ENCODE measurements around the gene KLK2. TPM values are rescaled to one million over a fixed set of nuclear protein-coding genes. Genes with fewer than 3 reads are reported as not detected.

KLK2 gene
- total and polyA plus RNA-seq, 2 donors from 2014 or later = not detected

GRCh38 chr19:50928831-50929230 is 55.6 kb downstream of the KLK2 start:
- no peaks in the 10 kb centered on the region for H3K36me3 ChIP-seq (ENCODE audit: control insufficient read depth in 2 of 3, insufficient read depth in 3 of 3, low read length in 3 of 3)

More at GRCh38 chr19:50928831-50929230, 55.6 kb downstream of the KLK2 start:
- no peak for FAIRE-seq
- no peak overlapping the region for H3K4me3 ChIP-seq (ENCODE audit: low read length in 3 of 3)
- peak in 2 of 5 donors; percentile 26 to 41 for DNase-seq
- intact Hi-C loops (cut with DNase I) = no loop called here
- no peak overlapping the region for H3K27ac ChIP-seq (ENCODE audit: low read depth in 2 of 2, low read length in 2 of 2)
- H3K9ac ChIP-seq (ENCODE audit: low read length in 3 of 3) = no peak overlapping the region
- H3K9me3 ChIP-seq (ENCODE audit: control insufficient read depth in 2 of 3, insufficient read depth in 1 of 3, low read length in 3 of 3) = no peaks in the 10 kb centered on the region
- H3K27me3 ChIP-seq (ENCODE audit: control insufficient read depth, insufficient read depth, low read length) = no peaks in the 10 kb centered on the region
- no peak for TF ChIP-seq CTCF (IDR thresholded peaks at IDR 0.05; ENCODE audit: borderline replicate concordance, extremely low read depth, insufficient read depth)
- H3K4me1 ChIP-seq (ENCODE audit: control insufficient read depth in 2 of 3, insufficient read depth in 2 of 3, low read depth in 1 of 3, low read length in 3 of 3) = no peaks in the 10 kb centered on the region

Other genes starting within 250 kb of the KLK2 start
- gene SYT3, start 233.6 kb upstream of the KLK2 start, total RNA-seq = 0.63 TPM
- 0.54 TPM for gene SYT3, start 233.6 kb upstream of the KLK2 start, polyA plus RNA-seq (ENCODE audit: insufficient read depth, low read depth, low replicate concordance)
- gene C19orf81, start 224.0 kb upstream of the KLK2 start, total RNA-seq = 3.0 TPM
- 1.6 TPM for gene C19orf81, start 224.0 kb upstream of the KLK2 start, polyA plus RNA-seq (ENCODE audit: insufficient read depth, low read depth, low replicate concordance)
- 0.35 TPM for gene SHANK1, start 153.6 kb upstream of the KLK2 start, total RNA-seq
- gene SHANK1, start 153.6 kb upstream of the KLK2 start, polyA plus RNA-seq (ENCODE audit: insufficient read depth, low read depth, low replicate concordance) = 0.24 TPM
- gene CLEC11A, start 150.1 kb upstream of the KLK2 start, total RNA-seq = 9.6 TPM
- 24.5 TPM for gene CLEC11A, start 150.1 kb upstream of the KLK2 start, polyA plus RNA-seq (ENCODE audit: insufficient read depth, low read depth, low replicate concordance)
- not detected for gene GPR32, start 103.0 kb upstream of the KLK2 start, total RNA-seq
- gene GPR32, start 103.0 kb upstream of the KLK2 start, polyA plus RNA-seq (ENCODE audit: insufficient read depth, low read depth, low replicate concordance) = not detected
- not detected for gene ACP4, start 83.0 kb upstream of the KLK2 start, total RNA-seq
- gene ACP4, start 83.0 kb upstream of the KLK2 start, polyA plus RNA-seq (ENCODE audit: insufficient read depth, low read depth, low replicate concordance) = not detected
- gene KLK1, start 49.7 kb upstream of the KLK2 start, total RNA-seq = 0.41 TPM
- 827 TPM for gene KLK1, start 49.7 kb upstream of the KLK2 start, polyA plus RNA-seq (ENCODE audit: insufficient read depth, low read depth, low replicate concordance)
- gene KLK15, start 39.9 kb upstream of the KLK2 start, total RNA-seq = not detected
- 2.7 TPM for gene KLK15, start 39.9 kb upstream of the KLK2 start, polyA plus RNA-seq (ENCODE audit: insufficient read depth, low read depth, low replicate concordance)
- not detected for gene KLK3, start 18.5 kb upstream of the KLK2 start, total RNA-seq
- gene KLK3, start 18.5 kb upstream of the KLK2 start, polyA plus RNA-seq (ENCODE audit: insufficient read depth, low read depth, low replicate concordance) = 1.6 TPM
- gene KLK4, start 38.0 kb downstream of the KLK2 start, total RNA-seq = not detected
- gene KLK4, start 38.0 kb downstream of the KLK2 start, polyA plus RNA-seq (ENCODE audit: insufficient read depth, low read depth, low replicate concordance) = 1.2 TPM
- gene KLK5, start 79.6 kb downstream of the KLK2 start, total RNA-seq = 0.88 TPM
- 1.1 TPM for gene KLK5, start 79.6 kb downstream of the KLK2 start, polyA plus RNA-seq (ENCODE audit: insufficient read depth, low read depth, low replicate concordance)
- gene KLK6, start 96.2 kb downstream of the KLK2 start, total RNA-seq = 15.0 TPM
- 30.3 TPM for gene KLK6, start 96.2 kb downstream of the KLK2 start, polyA plus RNA-seq (ENCODE audit: insufficient read depth, low read depth, low replicate concordance)
- gene KLK7, start 110.5 kb downstream of the KLK2 start, total RNA-seq = 1.0 TPM
- gene KLK7, start 110.5 kb downstream of the KLK2 start, polyA plus RNA-seq (ENCODE audit: insufficient read depth, low read depth, low replicate concordance) = 22.5 TPM
- gene KLK8, start 128.2 kb downstream of the KLK2 start, total RNA-seq = 4.2 TPM
- gene KLK8, start 128.2 kb downstream of the KLK2 start, polyA plus RNA-seq (ENCODE audit: insufficient read depth, low read depth, low replicate concordance) = 1.3 TPM
- gene KLK10, start 146.3 kb downstream of the KLK2 start, total RNA-seq = 0.63 TPM
- gene KLK10, start 146.3 kb downstream of the KLK2 start, polyA plus RNA-seq (ENCODE audit: insufficient read depth, low read depth, low replicate concordance) = not detected
- gene KLK11, start 153.2 kb downstream of the KLK2 start, total RNA-seq = 0.47 TPM
- gene KLK11, start 153.2 kb downstream of the KLK2 start, polyA plus RNA-seq (ENCODE audit: insufficient read depth, low read depth, low replicate concordance) = not detected
- gene KLK12, start 161.6 kb downstream of the KLK2 start, total RNA-seq = not detected
- not detected for gene KLK12, start 161.6 kb downstream of the KLK2 start, polyA plus RNA-seq (ENCODE audit: insufficient read depth, low read depth, low replicate concordance)
- not detected for gene KLK13, start 191.7 kb downstream of the KLK2 start, total RNA-seq
- not detected for gene KLK13, start 191.7 kb downstream of the KLK2 start, polyA plus RNA-seq (ENCODE audit: insufficient read depth, low read depth, low replicate concordance)
- 0.22 TPM for gene KLK14, start 209.4 kb downstream of the KLK2 start, total RNA-seq
- not detected for gene KLK14, start 209.4 kb downstream of the KLK2 start, polyA plus RNA-seq (ENCODE audit: insufficient read depth, low read depth, low replicate concordance)
- gene CTU1, start 235.0 kb downstream of the KLK2 start, total RNA-seq = 8.4 TPM
- 5.2 TPM for gene CTU1, start 235.0 kb downstream of the KLK2 start, polyA plus RNA-seq (ENCODE audit: insufficient read depth, low read depth, low replicate concordance)

Measured in kidney (tissue), 14 donors.